ENCODE results near the gene RPP14. TPM values are rescaled to one million over a fixed set of nuclear protein-coding genes. Genes with fewer than 3 reads are reported as not detected.

The RPP14 gene
- total and polyA plus RNA-seq, 2 of the 4 experiments (the other 2 are of a cell fraction), result 6.6 to 7.8 TPM

DNA sequence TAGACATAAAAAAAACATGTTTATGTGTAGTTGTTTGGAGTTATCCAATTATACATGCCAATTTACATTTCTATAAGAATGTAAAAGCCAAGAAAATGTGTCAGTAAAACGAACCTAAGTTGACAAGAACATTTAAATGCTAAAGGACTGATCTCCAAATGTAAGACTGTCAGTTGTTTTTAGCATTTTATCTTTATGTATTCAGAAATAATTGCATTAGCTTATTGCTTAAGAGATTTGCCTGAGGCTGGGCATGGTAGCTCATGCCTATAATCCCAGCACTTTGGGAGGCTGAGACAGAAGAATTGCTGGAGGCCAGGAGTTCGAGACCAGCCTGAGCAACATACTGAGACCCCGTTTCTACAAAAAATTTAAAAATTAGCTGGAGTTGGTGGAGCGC is 53.6 kb downstream of the RPP14 start:
- Histone ChIP-seq H2BK15ac (ENCODE audit: low read depth, low read length) (no peak overlapping the region), H3K27me3 (ENCODE audit: control insufficient read depth, insufficient read depth, low read length) (no peaks in the 10 kb centered on the region), H4K20me1 (ENCODE audit: insufficient read depth, low read length) (peaks cover 14% of the 10 kb centered on the region; the same call in 1 of the 2 replicates), H3K4me3 (ENCODE audit: insufficient read depth, low read depth, low read length) (no peak overlapping the region), H2BK120ac (ENCODE audit: low read depth, low read length) (0 out of 2 replicates have a peak overlapping the region, but pooled peaks have one; percentile 57), H3K36me3 (ENCODE audit: control insufficient read depth, insufficient read depth, low read length) (no peaks in the 10 kb centered on the region), H2BK20ac (ENCODE audit: low read depth, low read length) (peak overlapping the region; percentile 26; the same call in 1 of the 2 replicates), H2AK5ac (ENCODE audit: low read depth, low read length) (no peak overlapping the region), H3K18ac (ENCODE audit: low read depth, low read length) (no peak overlapping the region), H3K4ac (ENCODE audit: low read depth, low read length) (no peak overlapping the region), H2BK5ac (ENCODE audit: low read depth, low read length, poor library complexity, severe bottlenecking) (no peak overlapping the region), H3K4me1 (ENCODE audit: control insufficient read depth, insufficient read depth, low read length) (peaks cover 10% of the 10 kb centered on the region), H3K9ac (ENCODE audit: low read depth, low read length) (no peak overlapping the region), H3K27ac (ENCODE audit: insufficient read depth, low read length) (no peak overlapping the region; the same call in 1 of the 2 replicates), H3K9me3 (ENCODE audit: control insufficient read depth, insufficient read depth, low read length) (no peaks in the 10 kb centered on the region), H3K79me1 (ENCODE audit: low read depth in 1 of 2, low read length in 2 of 2) (peaks cover 10 to 48% of the 10 kb centered on the region in 2 experiments), H2AK9ac (replicated peaks; ENCODE audit: low read depth, low read length, poor library complexity) (no peak overlapping the region), H3K23ac (ENCODE audit: low read depth, low read length) (no peak overlapping the region), H4K5ac (ENCODE audit: low read depth, low read length) (no peak overlapping the region), H2AFZ (replicated peaks; ENCODE audit: low read length, poor library complexity) (no peak overlapping the region), H4K91ac (ENCODE audit: insufficient read depth, low read depth, low read length) (no peak overlapping the region; the same call in 1 of the 2 replicates), H3K14ac (replicated peaks; ENCODE audit: low read depth, low read length) (no peak overlapping the region), H4K8ac (ENCODE audit: low read depth in 2 of 2, low read length in 2 of 2) (no peak overlapping the region), H3K56ac (ENCODE audit: extremely low read depth, insufficient read depth, low read length) (no peak overlapping the region), H3K4me2 (ENCODE audit: low read depth, low read length) (no peak overlapping the region), H3K9me1 (ENCODE audit: insufficient read depth, low read length) (peaks cover 14% of the 10 kb centered on the region)
- ChIA-PET POLR2A (ENCODE audit: unreplicated experiment) (no interaction called here), CTCF (interaction anchor here (0.6 kb wide), 1 partner anchor 142 kb away, joined by 3 read pairs; no protein-coding TSS in a partner anchor)
- intact Hi-C loops (cut with micrococcal nuclease) (no loop called here), dilution Hi-C loops (cut with HindIII; ENCODE audit: low sequenced_read_pairs, unreplicated experiment) (no loop called here), in situ Hi-C loops (cut with MboI; ENCODE audit: low sequenced_read_pairs) (no loop called here)
- DNase-seq, result no peak
- TF ChIP-seq USF2 (IDR thresholded peaks at IDR 0.05; ENCODE audit: low read depth, low read length) (no peak), RFX5 (IDR thresholded peaks at IDR 0.05; ENCODE audit: low read depth, low read length) (no peak), CEBPB (IDR thresholded peaks at IDR 0.05; ENCODE audit: low read depth, low read length) (no peak), MAZ (IDR thresholded peaks at IDR 0.05; ENCODE audit: borderline replicate concordance, low read depth, low read length) (no peak), BHLHE40 (IDR thresholded peaks at IDR 0.05; ENCODE audit: low read depth, low read length) (no peak), NFE2L2 (IDR thresholded peaks at IDR 0.05; ENCODE audit: low read depth, low read length) (no peak), RAD21 (IDR thresholded peaks at IDR 0.05; ENCODE audit: low read length) (no peak), SMC3 (IDR thresholded peaks at IDR 0.05; ENCODE audit: low read depth, low read length) (no peak)
- ATAC-seq (ENCODE audit: low read depth), result no peak
- no TSS peak for BruUV-seq (replicated peaks)
- no CpG with 5 or more reads among the region's 4 CpGs for WGBS, 2 experiments (ENCODE audit: extremely low coverage in 2 of 2, insufficient read length in 1 of 2)
